PC-9 (cell line): ENCODE data around the gene SVOPL. TPM values are rescaled to one million over a fixed set of nuclear protein-coding genes. Genes with fewer than 3 reads are reported as not detected.

Source experiments
- BruUV-seq: library from RNA; stranded (reverse); fragments of 400-500 nt; replicated peaks from 2 replicates; lab custom pipeline; 2021; lab: Mats Ljungman, UMichigan
- CTCF ChIA-PET: fragments of 300-600 bp; sonication (Branson Sonifier 250); formaldehyde crosslinking; loops from one replicate; lab custom pipeline; 2022; ENCODE audit warnings: antibody characterized with exemption; lab: Charles Lee
- POLR2A ChIA-PET: fragments of 300-600 bp; sonication (Branson Sonifier 250); formaldehyde crosslinking; loops from one replicate; lab custom pipeline; 2022; ENCODE audit warnings: antibody characterized with exemption; ENCODE audit not compliant: unreplicated experiment; lab: Charles Lee
- DNase-seq, 2 experiments: peaks; one replicate each; pipeline versions ENCODE4 v3.0.0 to v3.0.0-alpha.2; 2015 to 2022; ENCODE audit warnings: mixed read lengths in 1 of 2
- H2AFZ ChIP-seq: fragments of 200-600 bp; sonication (generic); 2 replicates; pipeline ENCODE4 v1.8.1; 2017; ENCODE audit warnings: antibody characterized with exemption
- H3F3A ChIP-seq: fragments of 200-600 bp; sonication (generic); 2 replicates; pipeline ENCODE4 v1.8.1; 2017; ENCODE audit warnings: antibody characterized with exemption, mild to moderate bottlenecking, low read depth; ENCODE audit not compliant: insufficient read depth
- H3K27ac ChIP-seq: fragments of 200-600 bp; sonication (generic); 2 replicates; pipeline ENCODE4 v1.6.1; 2016; ENCODE audit warnings: mixed run types
- H3K27me3 ChIP-seq: fragments of 200-600 bp; sonication (generic); 2 replicates; pipeline ENCODE4 v1.6.1; 2016; ENCODE audit warnings: low read depth, mixed run types; ENCODE audit not compliant: insufficient read depth
- H3K36me3 ChIP-seq: fragments of 200-600 bp; sonication (generic); 2 replicates; pipeline ENCODE4 v1.6.1; 2016; ENCODE audit warnings: low read depth, mixed run types
- H3K4me1 ChIP-seq: fragments of 200-600 bp; sonication (generic); replicated peaks from 2 replicates; pipeline ENCODE4 v1.6.1; 2016; ENCODE audit warnings: mixed run types; ENCODE audit not compliant: insufficient read depth
- H3K4me2 ChIP-seq: fragments of 200-600 bp; sonication (generic); 2 replicates; pipeline ENCODE4 v1.6.1; 2017; ENCODE audit warnings: mixed run types
- H3K4me3 ChIP-seq: fragments of 200-600 bp; sonication (generic); 2 replicates; pipeline ENCODE4 v1.6.1; 2016; ENCODE audit warnings: mixed run types
- H3K79me2 ChIP-seq: fragments of 200-600 bp; sonication (generic); 2 replicates; pipeline ENCODE4 v1.6.1; 2017; ENCODE audit warnings: low read depth, mixed run types
- H3K9me2 ChIP-seq: fragments of 200-600 bp; sonication (generic); 2 replicates; pipeline ENCODE4 v1.8.1; 2017; ENCODE audit warnings: mild to moderate bottlenecking; ENCODE audit not compliant: insufficient read depth
- H3K9me3 ChIP-seq: fragments of 200-600 bp; sonication (generic); 2 replicates; pipeline ENCODE4 v1.8.1; 2016; ENCODE audit warnings: low read depth; ENCODE audit not compliant: insufficient read depth
- H4K20me1 ChIP-seq: fragments of 200-600 bp; sonication (generic); 2 replicates; pipeline ENCODE4 v1.8.1; 2017; ENCODE audit not compliant: insufficient read depth
- CTCF ChIP-seq: fragments of 200-600 bp; sonication (generic); conservative IDR thresholded peaks from 2 replicates; pipeline ENCODE4 v1.6.1; 2017; ENCODE audit warnings: mixed run types, antibody characterized with exemption, mild to moderate bottlenecking, moderate library complexity
- EZH2 ChIP-seq: fragments of 200-600 bp; sonication (generic); IDR thresholded peaks from 2 replicates; pipeline ENCODE4 v1.8.0; 2017; ENCODE audit warnings: antibody characterized with exemption, low read depth
- intact Hi-C: fragments of 100-400 bp; cut with micrococcal nuclease; formaldehyde crosslinking; loops from one replicate; pipeline ENCODE4 v1.10.0; 2022; ENCODE audit not compliant: unreplicated experiment
- total RNA-seq: library from RNA; stranded (reverse); gene quantifications from 2 replicates; pipeline ENCODE4 v1.2.3, GENCODE V29; 2021

The SVOPL gene
- total RNA-seq, 1 experiment from 2014 or later: 0.70 TPM

GRCh38 chr7:138720286-138720685 lies 19.1 kb upstream of the SVOPL start:
- no peak for TF ChIP-seq EZH2
- TF ChIP-seq CTCF: no peak
- H3K79me2 ChIP-seq: no peaks in the 10 kb centered on the region
- H3K4me2 ChIP-seq: no peak overlapping the region
- no peaks in the 10 kb centered on the region for H3K4me1 ChIP-seq
- intact Hi-C loops: no loop called here
- no peaks in the 10 kb centered on the region for H3F3A ChIP-seq
- no TSS peak for BruUV-seq
- no peaks in the 10 kb centered on the region for H3K27me3 ChIP-seq
- ChIA-PET POLR2A (no interaction called here), CTCF (no interaction called here)
- H4K20me1 ChIP-seq: no peaks in the 10 kb centered on the region
- H2AFZ ChIP-seq: no peak overlapping the region
- H3K4me3 ChIP-seq: no peak overlapping the region
- no peak for DNase-seq
- H3K9me3 ChIP-seq: no peaks in the 10 kb centered on the region
- no peak overlapping the region for H3K27ac ChIP-seq
- H3K36me3 ChIP-seq: no peaks in the 10 kb centered on the region
- no peaks in the 10 kb centered on the region for H3K9me2 ChIP-seq

- BruUV-seq: no TSS peak
- H4K20me1 ChIP-seq: no peaks in the 10 kb centered on the region
- no peaks in the 10 kb centered on the region for H3K36me3 ChIP-seq
- no peak overlapping the region for H2AFZ ChIP-seq
- H3K9me2 ChIP-seq: no peaks in the 10 kb centered on the region
- no peaks in the 10 kb centered on the region for H3F3A ChIP-seq
- no peak overlapping the region for H3K4me3 ChIP-seq
- POLR2A ChIA-PET: no interaction called here
- intact Hi-C loops: no loop called here
- TF ChIP-seq EZH2 (no peak), CTCF (no peak)
- no peak for DNase-seq
- CTCF ChIA-PET: no interaction called here
- H3K4me2 ChIP-seq: no peak overlapping the region
- no peaks in the 10 kb centered on the region for H3K9me3 ChIP-seq
- no peaks in the 10 kb centered on the region for H3K79me2 ChIP-seq
- H3K27ac ChIP-seq: no peak overlapping the region
- no peaks in the 10 kb centered on the region for H3K4me1 ChIP-seq
- no peaks in the 10 kb centered on the region for H3K27me3 ChIP-seq
Measured at GRCh38 chr7:138716889-138717288, 15.7 kb upstream of the SVOPL start.

- Histone ChIP-seq H3K36me3 (no peaks in the 10 kb centered on the region), H3K9me2 (no peaks in the 10 kb centered on the region), H3K4me2 (no peak overlapping the region), H3K4me3 (no peak overlapping the region), H3F3A (no peaks in the 10 kb centered on the region), H3K79me2 (no peaks in the 10 kb centered on the region), H2AFZ (no peak overlapping the region), H4K20me1 (no peaks in the 10 kb centered on the region), H3K9me3 (no peaks in the 10 kb centered on the region), H3K27me3 (no peaks in the 10 kb centered on the region), H3K4me1 (no peaks in the 10 kb centered on the region), H3K27ac (no peak overlapping the region)
- no TSS peak for BruUV-seq
- DNase-seq: no peak
- intact Hi-C loops: no loop called here
- CTCF ChIA-PET: no interaction called here
- TF ChIP-seq CTCF (no peak), EZH2 (no peak)
- POLR2A ChIA-PET: interaction anchor here (0.5 kb wide), 1 partner anchor 462 kb away, joined by 4 read pairs; no protein-coding TSS in a partner anchor
Measured at GRCh38 chr7:138713191-138713590, 12.0 kb upstream of the SVOPL start.
